Measurements from ENCODE around the gene ARHGAP23. TPM values are rescaled to one million over a fixed set of nuclear protein-coding genes. Genes with fewer than 3 reads are reported as not detected.

ARHGAP23 gene, protein sequence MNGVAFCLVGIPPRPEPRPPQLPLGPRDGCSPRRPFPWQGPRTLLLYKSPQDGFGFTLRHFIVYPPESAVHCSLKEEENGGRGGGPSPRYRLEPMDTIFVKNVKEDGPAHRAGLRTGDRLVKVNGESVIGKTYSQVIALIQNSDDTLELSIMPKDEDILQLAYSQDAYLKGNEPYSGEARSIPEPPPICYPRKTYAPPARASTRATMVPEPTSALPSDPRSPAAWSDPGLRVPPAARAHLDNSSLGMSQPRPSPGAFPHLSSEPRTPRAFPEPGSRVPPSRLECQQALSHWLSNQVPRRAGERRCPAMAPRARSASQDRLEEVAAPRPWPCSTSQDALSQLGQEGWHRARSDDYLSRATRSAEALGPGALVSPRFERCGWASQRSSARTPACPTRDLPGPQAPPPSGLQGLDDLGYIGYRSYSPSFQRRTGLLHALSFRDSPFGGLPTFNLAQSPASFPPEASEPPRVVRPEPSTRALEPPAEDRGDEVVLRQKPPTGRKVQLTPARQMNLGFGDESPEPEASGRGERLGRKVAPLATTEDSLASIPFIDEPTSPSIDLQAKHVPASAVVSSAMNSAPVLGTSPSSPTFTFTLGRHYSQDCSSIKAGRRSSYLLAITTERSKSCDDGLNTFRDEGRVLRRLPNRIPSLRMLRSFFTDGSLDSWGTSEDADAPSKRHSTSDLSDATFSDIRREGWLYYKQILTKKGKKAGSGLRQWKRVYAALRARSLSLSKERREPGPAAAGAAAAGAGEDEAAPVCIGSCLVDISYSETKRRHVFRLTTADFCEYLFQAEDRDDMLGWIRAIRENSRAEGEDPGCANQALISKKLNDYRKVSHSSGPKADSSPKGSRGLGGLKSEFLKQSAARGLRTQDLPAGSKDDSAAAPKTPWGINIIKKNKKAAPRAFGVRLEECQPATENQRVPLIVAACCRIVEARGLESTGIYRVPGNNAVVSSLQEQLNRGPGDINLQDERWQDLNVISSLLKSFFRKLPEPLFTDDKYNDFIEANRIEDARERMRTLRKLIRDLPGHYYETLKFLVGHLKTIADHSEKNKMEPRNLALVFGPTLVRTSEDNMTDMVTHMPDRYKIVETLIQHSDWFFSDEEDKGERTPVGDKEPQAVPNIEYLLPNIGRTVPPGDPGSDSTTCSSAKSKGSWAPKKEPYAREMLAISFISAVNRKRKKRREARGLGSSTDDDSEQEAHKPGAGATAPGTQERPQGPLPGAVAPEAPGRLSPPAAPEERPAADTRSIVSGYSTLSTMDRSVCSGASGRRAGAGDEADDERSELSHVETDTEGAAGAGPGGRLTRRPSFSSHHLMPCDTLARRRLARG (N-terminal part only)
- 33.7 and 56.2 TPM in 2 replicates for total RNA-seq

DNA sequence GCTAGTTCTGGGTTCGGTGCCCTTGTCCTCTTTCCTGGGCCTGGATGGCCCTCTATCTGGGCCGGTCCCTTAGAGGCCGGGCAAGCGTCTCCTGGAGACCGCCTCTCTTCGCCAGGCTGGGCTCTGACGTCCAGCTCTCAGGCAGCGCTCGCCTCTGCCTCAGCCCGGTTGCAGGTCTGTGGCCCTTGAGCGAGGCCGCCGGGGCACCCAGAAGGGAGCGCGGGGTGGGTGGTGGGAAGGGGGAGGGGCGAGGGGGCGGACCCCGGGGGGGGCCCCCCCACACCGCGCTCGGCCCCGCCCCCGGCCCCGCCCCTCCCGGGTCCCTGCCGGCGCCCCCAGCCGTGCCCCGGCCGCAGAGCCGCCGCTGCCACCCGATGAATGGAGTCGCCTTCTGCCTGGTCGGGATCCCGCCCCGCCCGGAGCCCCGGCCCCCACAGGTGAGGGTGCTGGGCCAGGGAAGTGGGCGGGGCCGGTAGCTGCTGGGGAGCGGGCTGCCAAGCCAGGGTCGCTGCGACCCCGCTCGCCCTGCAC, at the start of gene ARHGAP23:
TSS of gene ARHGAP23 (plus strand) at position 353 of the 531 bp plus-strand sequence. CDS start at position 375, 22 bp downstream.

Other genes starting within 250 kb of the ARHGAP23 start
- not detected in 2 replicates for gene TBC1D3, start 235.9 kb upstream of the ARHGAP23 start, total RNA-seq
- 32.6 and 34.2 TPM in 2 replicates for gene MRPL45, start 131.3 kb upstream of the ARHGAP23 start, total RNA-seq
- not detected in 2 replicates for gene GPR179, start 84.5 kb upstream of the ARHGAP23 start, total RNA-seq
- 5.8 and 7.4 TPM in 2 replicates for gene SOCS7, start 76.6 kb upstream of the ARHGAP23 start, total RNA-seq
- under 0.01 TPM in 2 replicates for gene SRCIN1, start 177.5 kb downstream of the ARHGAP23 start, total RNA-seq
- gene EPOP, start 246.5 kb downstream of the ARHGAP23 start, total RNA-seq, result 2.0 and 3.1 TPM in 2 replicates